GM12878 (cell line): Measurements from ENCODE around the gene SLC44A4. TPM values are rescaled to one million over a fixed set of nuclear protein-coding genes. Genes with fewer than 3 reads are reported as not detected.

Experiments used
- ATAC-seq: fragments of 200-7000 bp; cut with Tn5 transposase; 3 replicates; pipeline ENCODE4 v1.9.1; 2020; ENCODE audit warnings: mild to moderate bottlenecking, moderate library complexity
- BruUV-seq: library from RNA; stranded (reverse); fragments of 400-500 nt; replicated peaks from 2 replicates; lab custom pipeline; 2021; lab: Mats Ljungman, UMichigan
- CTCF ChIA-PET: fragments of 300-600 bp; sonication (Branson Sonifier 250); formaldehyde crosslinking; extraction: SDS; loops from one replicate; lab custom pipeline; 2021; ENCODE audit warnings: inconsistent platforms; lab: Yijun Ruan, JAX
- POLR2A ChIA-PET: fragments of 350-600 bp; formaldehyde crosslinking; extraction: SDS; loops from one replicate; lab custom pipeline; 2021; ENCODE audit warnings: inconsistent platforms; lab: Charles Lee
- RAD21 ChIA-PET: fragments of 300-600 bp; sonication (Branson Sonifier 250); formaldehyde crosslinking; loops from one replicate; lab custom pipeline; 2023; ENCODE audit warnings: antibody characterized with exemption; ENCODE audit not compliant: unreplicated experiment; lab: Charles Lee
- SMC1A ChIA-PET: fragments of 300-600 bp; sonication (Branson Sonifier 250); formaldehyde crosslinking; loops from one replicate; lab custom pipeline; 2023; ENCODE audit not compliant: unreplicated experiment, uncharacterized antibody; lab: Charles Lee
- DNase-seq: peaks from one replicate; pipeline ENCODE4 v3.0.0-alpha.2; 2011; ENCODE audit warnings: low read depth, low spot score
- FAIRE-seq: peaks from 3 replicates; lab custom pipeline; 2011; peaks lifted over from hg19 to GRCh38; lab: Jason Lieb, UNC
- H2AFZ ChIP-seq: 2 replicates; pipeline ENCODE4 v1.6.0; 2011; ENCODE audit warnings: low read depth, low read length, control low read depth; ENCODE audit not compliant: control insufficient read depth
- H3K27ac ChIP-seq: 2 replicates; pipeline ENCODE4 v1.5.1; 2011; ENCODE audit warnings: control low read depth; ENCODE audit not compliant: control insufficient read depth, insufficient read depth
- H3K27me3 ChIP-seq, 2 experiments: replicated peaks in 1 of 2; 2 replicates each; pipeline versions ENCODE4 v1.6.0 to v1.6.1; 2011; ENCODE audit warnings: low read length in 1 of 2; ENCODE audit not compliant: control insufficient read depth in 2 of 2, insufficient read depth in 2 of 2
- H3K36me3 ChIP-seq, 2 experiments: 2 replicates each; pipeline ENCODE4 v1.5.1; 2011; ENCODE audit warnings: low read length in 1 of 2; ENCODE audit not compliant: control insufficient read depth in 2 of 2, insufficient read depth in 2 of 2
- H3K4me1 ChIP-seq: 2 replicates; pipeline ENCODE4 v1.6.1; 2011; ENCODE audit warnings: mild to moderate bottlenecking, low read length, moderate library complexity, mixed read lengths; ENCODE audit not compliant: control insufficient read depth, insufficient read depth
- H3K4me2 ChIP-seq: 2 replicates; pipeline ENCODE4 v1.6.0; 2011; ENCODE audit warnings: control low read depth; ENCODE audit not compliant: control insufficient read depth, insufficient read depth
- H3K4me3 ChIP-seq: fragments of 200-600 bp; sonication (generic); 2 replicates; pipeline ENCODE4 v1.5.1; 2016
- H3K79me2 ChIP-seq: 2 replicates; pipeline ENCODE4 v1.6.0; 2011; ENCODE audit warnings: low read length; ENCODE audit not compliant: control insufficient read depth, insufficient read depth
- H3K9ac ChIP-seq: 2 replicates; pipeline ENCODE4 v1.8.0; 2011; ENCODE audit warnings: low read length, control low read depth, mixed read lengths; ENCODE audit not compliant: control insufficient read depth, insufficient read depth
- H3K9me3 ChIP-seq: replicated peaks from 3 replicates; pipeline ENCODE4 v1.5.1; 2011; ENCODE audit warnings: mild to moderate bottlenecking, low read length; ENCODE audit not compliant: control insufficient read depth, insufficient read depth
- H4K20me1 ChIP-seq: 2 replicates; pipeline ENCODE4 v1.6.0; 2011; ENCODE audit not compliant: control insufficient read depth, insufficient read depth
- CREB1 ChIP-seq: IDR thresholded peaks from 2 replicates; pipeline ENCODE4 v1.6.1; 2012; ENCODE audit warnings: low read depth, mild to moderate bottlenecking, inconsistent platforms
- CREM ChIP-seq: IDR thresholded peaks from 2 replicates; pipeline ENCODE4 v1.6.1; 2014; ENCODE audit warnings: antibody characterized with exemption, low read depth
- EGR1 ChIP-seq, 2 experiments: IDR thresholded peaks; 1 replicate in 1 of 2; 2 replicates in 1 of 2; pipeline ENCODE4 v1.6.1; 2011 to 2012; ENCODE audit warnings: low read depth in 2 of 2, low read length in 2 of 2, borderline replicate concordance in 1 of 2, mild to moderate bottlenecking in 1 of 2, moderate library complexity in 1 of 2
- KDM1A ChIP-seq: fragments of 200-600 bp; sonication (generic); IDR thresholded peaks from 2 replicates; pipeline ENCODE4 v1.6.1; 2016; ENCODE audit warnings: borderline replicate concordance
- POLR2A ChIP-seq: IDR thresholded peaks from 2 replicates; pipeline ENCODE4 v1.6.1; 2011; ENCODE audit warnings: low read depth, mild to moderate bottlenecking, low read length
- WGBS: methylation state at CpG from one replicate; pipeline ENCODE4 v1.1.6; 2016; ENCODE audit warnings: low lambda C conversion rate; ENCODE audit not compliant: insufficient replicate concordance, insufficient coverage; ENCODE audit errors: missing lambda C conversion rate; 5-methylcytosine and 5-hydroxymethylcytosine counted together
- in situ Hi-C: fragments of 300-500 bp; cut with MboI; formaldehyde crosslinking; loops from 9 replicates; pipeline ENCODE4 v1.14.3; 2018; ENCODE audit warnings: mixed read lengths
- intact Hi-C: fragments of 100-400 bp; cut with micrococcal nuclease; formaldehyde crosslinking; loops from one replicate; pipeline ENCODE4 v1.14.2; 2022; ENCODE audit not compliant: unreplicated experiment
- polyA plus RNA-seq, 11 experiments: library from polyadenylated mRNA; depleted of rRNA in 4 of 11; unstranded in 6 of 11; stranded (reverse) in 5 of 11; fragments of >200 nt; fragmentation: Nextera tagmentation in 4 of 11; fragmentation: Illumina TruSeq in 1 of 11; extraction: Ambion mirVana in 4 of 11; extraction: Trizol in 1 of 11; gene quantifications; 1 replicate in 1 of 11; 2 replicates in 10 of 11; pipeline versions ENCODE4 v1.2.1 to v1.2.3, GENCODE V29; 2011 to 2016; ENCODE audit warnings: inconsistent platforms in 2 of 11, missing spikeins in 2 of 11, low read depth in 1 of 11
- total RNA-seq, 4 experiments: library from RNA; depleted of rRNA in 3 of 4; stranded (reverse); fragments of >200 nt in 3 of 4; fragmentation: Illumina TruSeq in 1 of 4; extraction: Trizol in 1 of 4; gene quantifications; 2 replicates each; pipeline versions ENCODE4 v1.2.1 to v1.2.3, GENCODE V29; 2013 to 2021
- TF ChIP-seq, protein P1 (sequence below): fragments of 450-650 bp; formaldehyde crosslinking; IDR thresholded peaks from 2 replicates; pipeline ENCODE4 v1.5.0; 2022; ENCODE audit warnings: mild to moderate bottlenecking, missing genetic modification characterization

SLC44A4 gene
- total and polyA plus RNA-seq, 10 of the 15 experiments (the other 5 are each of a cell fraction or from before 2014, with no cell fraction given), result 0.04 to 0.24 (median 0.15) TPM; not detected in 3

- no peak for FAIRE-seq
- H3K27me3 ChIP-seq, result no peaks in the 10 kb centered on the region
- H3K9ac ChIP-seq, result no peak overlapping the region
- 0 out of 2 replicates have a peak, but pooled peaks have one; percentile 10 for TF ChIP-seq POLR2A
- TF ChIP-seq KDM1A, result no peak
- TF ChIP-seq, all 136 proteins: peak for 1
- TSS peak; percentile 92 for BruUV-seq
- Histone ChIP-seq H3K9me3 (no peaks in the 10 kb centered on the region), H3K36me3 (peaks cover 0 to 20% of the 10 kb centered on the region in 2 experiments; a peak in 3 of 4 replicates), H3K79me2 (no peaks in the 10 kb centered on the region), H4K20me1 (no peaks in the 10 kb centered on the region), H2AFZ (no peak overlapping the region), H3K27ac (no peak overlapping the region), H3K4me1 (no peaks in the 10 kb centered on the region), H3K4me2 (no peak overlapping the region), H3K4me3 (no peak overlapping the region)
- 81% methylated on average over 10 of the region's 10 CpGs for WGBS
- RAD21 ChIA-PET, result no interaction called here
- in situ Hi-C loops (no loop called here), intact Hi-C loops (no loop called here)
- CTCF ChIA-PET, result no interaction called here
- no peak for DNase-seq
- SMC1A ChIA-PET, result no interaction called here
- no peak for ATAC-seq
- POLR2A ChIA-PET, result no interaction called here
These were observed 1.1 kb upstream of the SLC44A4 start for GRCh38 chr6:31879901-31880300.

GRCh38 chr6:31879143-31879542 is 346 bp upstream of the SLC44A4 start:
- ATAC-seq, result no peak
- CTCF ChIA-PET, result interaction anchor here (0.5 kb wide), 1 partner anchor 30 kb away, joined by 3 read pairs; no protein-coding TSS in a partner anchor
- intact Hi-C loops, result no loop called here
- RAD21 ChIA-PET, result no interaction called here
- TF ChIP-seq EGR1 (IDR thresholded peaks at IDR 0.05; ENCODE audit: borderline replicate concordance in 1 of 2, low read depth in 2 of 2, low read length in 2 of 2) (no peak), CREM (no peak), CREB1 (no peak), POLR2A (0 out of 2 replicates have a peak, but pooled peaks have one; percentile 9)
- TF ChIP-seq, protein P1, sequence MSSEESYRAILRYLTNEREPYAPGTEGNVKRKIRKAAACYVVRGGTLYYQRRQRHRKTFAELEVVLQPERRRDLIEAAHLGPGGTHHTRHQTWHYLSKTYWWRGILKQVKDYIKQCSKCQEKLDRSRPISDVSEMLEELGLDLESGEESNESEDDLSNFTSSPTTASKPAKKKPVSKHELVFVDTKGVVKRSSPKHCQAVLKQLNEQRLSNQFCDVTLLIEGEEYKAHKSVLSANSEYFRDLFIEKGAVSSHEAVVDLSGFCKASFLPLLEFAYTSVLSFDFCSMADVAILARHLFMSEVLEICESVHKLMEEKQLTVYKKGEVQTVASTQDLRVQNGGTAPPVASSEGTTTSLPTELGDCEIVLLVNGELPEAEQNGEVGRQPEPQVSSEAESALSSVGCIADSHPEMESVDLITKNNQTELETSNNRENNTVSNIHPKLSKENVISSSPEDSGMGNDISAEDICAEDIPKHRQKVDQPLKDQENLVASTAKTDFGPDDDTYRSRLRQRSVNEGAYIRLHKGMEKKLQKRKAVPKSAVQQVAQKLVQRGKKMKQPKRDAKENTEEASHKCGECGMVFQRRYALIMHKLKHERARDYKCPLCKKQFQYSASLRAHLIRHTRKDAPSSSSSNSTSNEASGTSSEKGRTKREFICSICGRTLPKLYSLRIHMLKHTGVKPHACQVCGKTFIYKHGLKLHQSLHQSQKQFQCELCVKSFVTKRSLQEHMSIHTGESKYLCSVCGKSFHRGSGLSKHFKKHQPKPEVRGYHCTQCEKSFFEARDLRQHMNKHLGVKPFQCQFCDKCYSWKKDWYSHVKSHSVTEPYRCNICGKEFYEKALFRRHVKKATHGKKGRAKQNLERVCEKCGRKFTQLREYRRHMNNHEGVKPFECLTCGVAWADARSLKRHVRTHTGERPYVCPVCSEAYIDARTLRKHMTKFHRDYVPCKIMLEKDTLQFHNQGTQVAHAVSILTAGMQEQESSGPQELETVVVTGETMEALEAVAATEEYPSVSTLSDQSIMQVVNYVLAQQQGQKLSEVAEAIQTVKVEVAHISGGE (CRISPR knock-in tag), result no peak
- TF ChIP-seq, all 136 proteins: peak for 1
- H3K9me3 ChIP-seq, result no peaks in the 10 kb centered on the region
- DNase-seq, result no peak
- H2AFZ ChIP-seq, result no peak overlapping the region
- no peaks in the 10 kb centered on the region for H4K20me1 ChIP-seq
- H3K9ac ChIP-seq, result no peak overlapping the region
- no peak for FAIRE-seq
- in situ Hi-C loops, result no loop called here
- WGBS, result 93% methylated on average over 13 of the region's 13 CpGs
- ChIA-PET SMC1A (no interaction called here), POLR2A (no interaction called here)
- H3K36me3 ChIP-seq, result peaks cover 0 to 16% of the 10 kb centered on the region in 2 experiments; a peak in 3 of 4 replicates
- H3K27ac ChIP-seq, result no peak overlapping the region
- no peaks in the 10 kb centered on the region for H3K27me3 ChIP-seq
- H3K4me2 ChIP-seq, result no peak overlapping the region
- no TSS peak for BruUV-seq
- H3K4me1 ChIP-seq, result no peaks in the 10 kb centered on the region
- no peak overlapping the region for H3K4me3 ChIP-seq
- no peaks in the 10 kb centered on the region for H3K79me2 ChIP-seq
